Peyer's patch (tissue), 4 donors: Measurements from ENCODE around the gene DGKH.

ENCODE experiments used
- CTCF ChIP-seq, 6 experiments: fragments of 450-650 bp in 4 of 6; fragments of 200-600 bp in 2 of 6; sonication (generic) in 1 of 6; IDR thresholded peaks; one replicate each; pipeline ENCODE4 v1.5.1; 2017 to 2019; ENCODE audit warnings: antibody characterized with exemption in 6 of 6, mild to moderate bottlenecking in 3 of 6, moderate library complexity in 1 of 6
- POLR2A ChIP-seq, 2 donors: fragments of 450-650 bp; IDR thresholded peaks; one replicate each; pipeline ENCODE4 v1.5.1; 2017; ENCODE audit warnings: antibody characterized with exemption in 2 of 2, mild to moderate bottlenecking in 2 of 2, moderate library complexity in 2 of 2

DNA sequence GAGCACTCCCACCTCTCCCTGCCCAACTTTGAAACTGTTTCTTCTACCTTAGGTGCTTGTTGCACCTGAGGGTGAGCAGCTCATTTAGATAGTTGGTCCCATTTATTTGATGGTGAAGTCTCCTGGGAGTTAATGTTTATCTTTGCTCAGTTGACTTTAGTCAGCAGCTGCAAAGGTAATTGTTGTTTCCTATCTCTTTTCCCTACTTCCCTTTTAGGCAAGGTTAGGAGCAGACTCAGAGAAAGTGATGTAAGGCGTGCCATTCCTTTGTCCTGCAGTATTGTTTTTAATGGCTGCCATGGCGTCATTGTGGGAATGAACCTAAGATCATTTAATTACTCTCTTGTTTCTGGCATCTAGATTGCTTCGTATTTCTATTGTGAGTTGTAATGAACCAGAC is 235.1 kb downstream of the DGKH start:
- TF ChIP-seq POLR2A (IDR thresholded peaks at IDR 0.05), result no peak
- no peak for TF ChIP-seq CTCF (IDR thresholded peaks at IDR 0.05)
